Measurements from ENCODE around the gene EEF1E1.

The EEF1E1 gene

DNA sequence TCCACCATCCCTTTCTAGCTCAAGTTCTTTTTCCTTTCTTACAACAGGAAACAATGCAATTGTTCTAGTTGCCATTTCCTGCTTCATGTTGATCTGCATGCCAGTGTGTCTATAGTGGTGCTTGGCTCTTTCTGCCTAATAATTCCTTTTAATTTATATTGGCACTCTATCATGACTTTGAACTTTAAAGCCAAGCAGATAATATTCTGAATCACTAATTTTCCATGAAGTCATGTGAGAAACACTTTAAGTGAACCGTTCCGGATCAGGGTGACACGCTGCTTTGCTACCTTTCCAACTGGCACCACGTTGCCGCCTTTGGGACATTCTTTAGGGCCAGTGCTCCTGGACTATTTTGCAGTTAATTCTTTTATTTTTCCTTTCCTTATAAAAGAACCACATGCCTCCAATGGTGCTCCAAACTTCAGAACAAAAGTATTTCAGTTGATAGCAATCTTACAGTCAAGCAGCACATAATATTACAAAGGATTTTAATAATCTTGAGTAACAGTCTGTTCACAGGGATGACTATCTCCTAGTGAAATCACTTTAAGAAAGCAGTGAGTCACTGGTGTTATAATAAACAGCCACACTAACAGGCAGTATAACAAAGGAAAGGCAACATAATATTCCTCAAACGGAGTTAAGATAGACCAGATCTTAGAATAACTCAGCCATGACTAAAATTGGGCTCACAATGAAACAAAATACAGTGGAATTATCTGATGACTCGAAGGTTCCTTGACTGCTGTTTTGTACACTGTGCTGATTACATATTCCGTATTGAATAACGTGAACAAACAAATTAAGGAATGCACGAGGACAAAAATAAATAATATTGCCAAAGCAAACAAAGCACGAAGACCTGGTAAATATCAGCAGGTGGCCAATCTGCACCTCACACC is 19.1 kb downstream of the EEF1E1 start (continued):
- TF ChIP-seq, protein P1, sequence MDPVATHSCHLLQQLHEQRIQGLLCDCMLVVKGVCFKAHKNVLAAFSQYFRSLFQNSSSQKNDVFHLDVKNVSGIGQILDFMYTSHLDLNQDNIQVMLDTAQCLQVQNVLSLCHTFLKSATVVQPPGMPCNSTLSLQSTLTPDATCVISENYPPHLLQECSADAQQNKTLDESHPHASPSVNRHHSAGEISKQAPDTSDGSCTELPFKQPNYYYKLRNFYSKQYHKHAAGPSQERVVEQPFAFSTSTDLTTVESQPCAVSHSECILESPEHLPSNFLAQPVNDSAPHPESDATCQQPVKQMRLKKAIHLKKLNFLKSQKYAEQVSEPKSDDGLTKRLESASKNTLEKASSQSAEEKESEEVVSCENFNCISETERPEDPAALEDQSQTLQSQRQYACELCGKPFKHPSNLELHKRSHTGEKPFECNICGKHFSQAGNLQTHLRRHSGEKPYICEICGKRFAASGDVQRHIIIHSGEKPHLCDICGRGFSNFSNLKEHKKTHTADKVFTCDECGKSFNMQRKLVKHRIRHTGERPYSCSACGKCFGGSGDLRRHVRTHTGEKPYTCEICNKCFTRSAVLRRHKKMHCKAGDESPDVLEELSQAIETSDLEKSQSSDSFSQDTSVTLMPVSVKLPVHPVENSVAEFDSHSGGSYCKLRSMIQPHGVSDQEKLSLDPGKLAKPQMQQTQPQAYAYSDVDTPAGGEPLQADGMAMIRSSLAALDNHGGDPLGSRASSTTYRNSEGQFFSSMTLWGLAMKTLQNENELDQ (tag by site-specific recombination; IDR thresholded peaks at IDR 0.05; ENCODE audit: low read depth), result no peak
- no peak for TF ChIP-seq ZNF548 (tag by site-specific recombination; IDR thresholded peaks at IDR 0.05)
- 0 out of 2 replicates have a peak, but pooled peaks have one; percentile 13 for TF ChIP-seq PRDM1 (tag by site-specific recombination; IDR thresholded peaks at IDR 0.05)
- TF ChIP-seq ZNF701 (tag by site-specific recombination; IDR thresholded peaks at IDR 0.05), result no peak
- TF ChIP-seq GLI2 (tag by site-specific recombination; IDR thresholded peaks at IDR 0.05; ENCODE audit: borderline replicate concordance, low read depth), result peak; percentile 65
- peak; percentile 86 for TF ChIP-seq ZNF146 (tag by site-specific recombination; IDR thresholded peaks at IDR 0.05)
- TF ChIP-seq ZNF837 (tag by site-specific recombination; IDR thresholded peaks at IDR 0.05), result no peak
- peak; percentile 31; the same call in 1 of the 2 replicates for TF ChIP-seq FEZF1 (tag by site-specific recombination; IDR thresholded peaks at IDR 0.05)
- TF ChIP-seq, protein P2, sequence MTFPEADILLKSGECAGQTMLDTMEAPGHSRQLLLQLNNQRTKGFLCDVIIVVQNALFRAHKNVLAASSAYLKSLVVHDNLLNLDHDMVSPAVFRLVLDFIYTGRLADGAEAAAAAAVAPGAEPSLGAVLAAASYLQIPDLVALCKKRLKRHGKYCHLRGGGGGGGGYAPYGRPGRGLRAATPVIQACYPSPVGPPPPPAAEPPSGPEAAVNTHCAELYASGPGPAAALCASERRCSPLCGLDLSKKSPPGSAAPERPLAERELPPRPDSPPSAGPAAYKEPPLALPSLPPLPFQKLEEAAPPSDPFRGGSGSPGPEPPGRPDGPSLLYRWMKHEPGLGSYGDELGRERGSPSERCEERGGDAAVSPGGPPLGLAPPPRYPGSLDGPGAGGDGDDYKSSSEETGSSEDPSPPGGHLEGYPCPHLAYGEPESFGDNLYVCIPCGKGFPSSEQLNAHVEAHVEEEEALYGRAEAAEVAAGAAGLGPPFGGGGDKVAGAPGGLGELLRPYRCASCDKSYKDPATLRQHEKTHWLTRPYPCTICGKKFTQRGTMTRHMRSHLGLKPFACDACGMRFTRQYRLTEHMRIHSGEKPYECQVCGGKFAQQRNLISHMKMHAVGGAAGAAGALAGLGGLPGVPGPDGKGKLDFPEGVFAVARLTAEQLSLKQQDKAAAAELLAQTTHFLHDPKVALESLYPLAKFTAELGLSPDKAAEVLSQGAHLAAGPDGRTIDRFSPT (tag by site-specific recombination; IDR thresholded peaks at IDR 0.05), result peak; percentile 72; the same call in 1 of the 2 replicates
- TF ChIP-seq, protein P3, sequence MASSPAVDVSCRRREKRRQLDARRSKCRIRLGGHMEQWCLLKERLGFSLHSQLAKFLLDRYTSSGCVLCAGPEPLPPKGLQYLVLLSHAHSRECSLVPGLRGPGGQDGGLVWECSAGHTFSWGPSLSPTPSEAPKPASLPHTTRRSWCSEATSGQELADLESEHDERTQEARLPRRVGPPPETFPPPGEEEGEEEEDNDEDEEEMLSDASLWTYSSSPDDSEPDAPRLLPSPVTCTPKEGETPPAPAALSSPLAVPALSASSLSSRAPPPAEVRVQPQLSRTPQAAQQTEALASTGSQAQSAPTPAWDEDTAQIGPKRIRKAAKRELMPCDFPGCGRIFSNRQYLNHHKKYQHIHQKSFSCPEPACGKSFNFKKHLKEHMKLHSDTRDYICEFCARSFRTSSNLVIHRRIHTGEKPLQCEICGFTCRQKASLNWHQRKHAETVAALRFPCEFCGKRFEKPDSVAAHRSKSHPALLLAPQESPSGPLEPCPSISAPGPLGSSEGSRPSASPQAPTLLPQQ (tag by site-specific recombination; IDR thresholded peaks at IDR 0.05), result no peak
- TF ChIP-seq BCL11B (tag by site-specific recombination; IDR thresholded peaks at IDR 0.05; ENCODE audit: low read depth), result no peak
- TF ChIP-seq, protein P4, sequence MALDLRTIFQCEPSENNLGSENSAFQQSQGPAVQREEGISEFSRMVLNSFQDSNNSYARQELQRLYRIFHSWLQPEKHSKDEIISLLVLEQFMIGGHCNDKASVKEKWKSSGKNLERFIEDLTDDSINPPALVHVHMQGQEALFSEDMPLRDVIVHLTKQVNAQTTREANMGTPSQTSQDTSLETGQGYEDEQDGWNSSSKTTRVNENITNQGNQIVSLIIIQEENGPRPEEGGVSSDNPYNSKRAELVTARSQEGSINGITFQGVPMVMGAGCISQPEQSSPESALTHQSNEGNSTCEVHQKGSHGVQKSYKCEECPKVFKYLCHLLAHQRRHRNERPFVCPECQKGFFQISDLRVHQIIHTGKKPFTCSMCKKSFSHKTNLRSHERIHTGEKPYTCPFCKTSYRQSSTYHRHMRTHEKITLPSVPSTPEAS (tag by site-specific recombination; IDR thresholded peaks at IDR 0.05), result no peak
- TF ChIP-seq ZNF768 (tag by site-specific recombination; IDR thresholded peaks at IDR 0.05), result no peak
- TF ChIP-seq ZNF585B (tag by site-specific recombination; IDR thresholded peaks at IDR 0.05), result no peak
- TF ChIP-seq ZNF114 (tag by site-specific recombination; IDR thresholded peaks at IDR 0.05), result no peak
- TF ChIP-seq ZNF391 (tag by site-specific recombination; IDR thresholded peaks at IDR 0.05; ENCODE audit: borderline replicate concordance, low read depth), result peak; percentile 59; the same call in 1 of the 2 replicates
- no peak for TF ChIP-seq IKZF3 (tag by site-specific recombination; IDR thresholded peaks at IDR 0.05)
- TF ChIP-seq, protein P5, sequence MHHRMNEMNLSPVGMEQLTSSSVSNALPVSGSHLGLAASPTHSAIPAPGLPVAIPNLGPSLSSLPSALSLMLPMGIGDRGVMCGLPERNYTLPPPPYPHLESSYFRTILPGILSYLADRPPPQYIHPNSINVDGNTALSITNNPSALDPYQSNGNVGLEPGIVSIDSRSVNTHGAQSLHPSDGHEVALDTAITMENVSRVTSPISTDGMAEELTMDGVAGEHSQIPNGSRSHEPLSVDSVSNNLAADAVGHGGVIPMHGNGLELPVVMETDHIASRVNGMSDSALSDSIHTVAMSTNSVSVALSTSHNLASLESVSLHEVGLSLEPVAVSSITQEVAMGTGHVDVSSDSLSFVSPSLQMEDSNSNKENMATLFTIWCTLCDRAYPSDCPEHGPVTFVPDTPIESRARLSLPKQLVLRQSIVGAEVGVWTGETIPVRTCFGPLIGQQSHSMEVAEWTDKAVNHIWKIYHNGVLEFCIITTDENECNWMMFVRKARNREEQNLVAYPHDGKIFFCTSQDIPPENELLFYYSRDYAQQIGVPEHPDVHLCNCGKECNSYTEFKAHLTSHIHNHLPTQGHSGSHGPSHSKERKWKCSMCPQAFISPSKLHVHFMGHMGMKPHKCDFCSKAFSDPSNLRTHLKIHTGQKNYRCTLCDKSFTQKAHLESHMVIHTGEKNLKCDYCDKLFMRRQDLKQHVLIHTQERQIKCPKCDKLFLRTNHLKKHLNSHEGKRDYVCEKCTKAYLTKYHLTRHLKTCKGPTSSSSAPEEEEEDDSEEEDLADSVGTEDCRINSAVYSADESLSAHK (tag by site-specific recombination; IDR thresholded peaks at IDR 0.05), result 0 out of 2 replicates have a peak, but pooled peaks have one; percentile 20
- no peak for TF ChIP-seq ZNF530 (tag by site-specific recombination; IDR thresholded peaks at IDR 0.05; ENCODE audit: low read depth)
- no peak for TF ChIP-seq ZNF121 (tag by site-specific recombination; IDR thresholded peaks at IDR 0.05)
- TF ChIP-seq ZNF48 (tag by site-specific recombination; IDR thresholded peaks at IDR 0.05), result no peak
- no peak for TF ChIP-seq ZNF169 (tag by site-specific recombination; IDR thresholded peaks at IDR 0.05)
- TF ChIP-seq ZFP69B (tag by site-specific recombination; IDR thresholded peaks at IDR 0.05), result no peak
- TF ChIP-seq ZNF23 (tag by site-specific recombination; IDR thresholded peaks at IDR 0.05; ENCODE audit: borderline replicate concordance), result no peak
- TF ChIP-seq, protein P6, sequence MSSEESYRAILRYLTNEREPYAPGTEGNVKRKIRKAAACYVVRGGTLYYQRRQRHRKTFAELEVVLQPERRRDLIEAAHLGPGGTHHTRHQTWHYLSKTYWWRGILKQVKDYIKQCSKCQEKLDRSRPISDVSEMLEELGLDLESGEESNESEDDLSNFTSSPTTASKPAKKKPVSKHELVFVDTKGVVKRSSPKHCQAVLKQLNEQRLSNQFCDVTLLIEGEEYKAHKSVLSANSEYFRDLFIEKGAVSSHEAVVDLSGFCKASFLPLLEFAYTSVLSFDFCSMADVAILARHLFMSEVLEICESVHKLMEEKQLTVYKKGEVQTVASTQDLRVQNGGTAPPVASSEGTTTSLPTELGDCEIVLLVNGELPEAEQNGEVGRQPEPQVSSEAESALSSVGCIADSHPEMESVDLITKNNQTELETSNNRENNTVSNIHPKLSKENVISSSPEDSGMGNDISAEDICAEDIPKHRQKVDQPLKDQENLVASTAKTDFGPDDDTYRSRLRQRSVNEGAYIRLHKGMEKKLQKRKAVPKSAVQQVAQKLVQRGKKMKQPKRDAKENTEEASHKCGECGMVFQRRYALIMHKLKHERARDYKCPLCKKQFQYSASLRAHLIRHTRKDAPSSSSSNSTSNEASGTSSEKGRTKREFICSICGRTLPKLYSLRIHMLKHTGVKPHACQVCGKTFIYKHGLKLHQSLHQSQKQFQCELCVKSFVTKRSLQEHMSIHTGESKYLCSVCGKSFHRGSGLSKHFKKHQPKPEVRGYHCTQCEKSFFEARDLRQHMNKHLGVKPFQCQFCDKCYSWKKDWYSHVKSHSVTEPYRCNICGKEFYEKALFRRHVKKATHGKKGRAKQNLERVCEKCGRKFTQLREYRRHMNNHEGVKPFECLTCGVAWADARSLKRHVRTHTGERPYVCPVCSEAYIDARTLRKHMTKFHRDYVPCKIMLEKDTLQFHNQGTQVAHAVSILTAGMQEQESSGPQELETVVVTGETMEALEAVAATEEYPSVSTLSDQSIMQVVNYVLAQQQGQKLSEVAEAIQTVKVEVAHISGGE (tag by site-specific recombination; conservative IDR thresholded peaks at IDR 0.05; ENCODE audit: low read depth), result no peak
